Chondrocyte (in vitro differentiated cells): Measurements from ENCODE around the gene FBXW8. TPM values are rescaled to one million over a fixed set of nuclear protein-coding genes. Genes with fewer than 3 reads are reported as not detected.

Experiments
- DNase-seq: peaks from one replicate; pipeline ENCODE4 v3.0.0; 2021; ENCODE audit warnings: mixed read lengths, low spot score
- H3K27ac Mint-ChIP-seq: one replicate; pipeline ENCODE4 v1.8.0; 2021; ENCODE audit warnings: mild to moderate bottlenecking, moderate library complexity, mixed read lengths; ENCODE audit not compliant: unreplicated experiment
- H3K27me3 Mint-ChIP-seq: 2 replicates; pipeline ENCODE4 v1.8.0; 2021; ENCODE audit warnings: low read depth, mixed read lengths
- H3K36me3 Mint-ChIP-seq: 2 replicates; pipeline ENCODE4 v1.8.0; 2021; ENCODE audit warnings: low read depth, mixed read lengths
- H3K4me1 Mint-ChIP-seq: 2 replicates; pipeline ENCODE4 v1.8.0; 2021; ENCODE audit warnings: low read depth, mild to moderate bottlenecking, mixed read lengths
- H3K4me3 Mint-ChIP-seq: one replicate; pipeline ENCODE4 v1.8.0; 2021; ENCODE audit warnings: mild to moderate bottlenecking, moderate library complexity, mixed read lengths; ENCODE audit not compliant: unreplicated experiment
- H3K9me3 Mint-ChIP-seq: 2 replicates; pipeline ENCODE4 v1.8.0; 2021; ENCODE audit warnings: low read depth, mixed read lengths
- CTCF ChIP-seq: fragments of 200-600 bp; sonication (generic); IDR thresholded peaks from 2 replicates; pipeline ENCODE4 v1.5.0; 2021; ENCODE audit warnings: antibody characterized with exemption, mild to moderate bottlenecking, moderate library complexity
- total RNA-seq: library from RNA; stranded (reverse); gene quantifications from 3 replicates; pipeline ENCODE4 v1.2.1, GENCODE V29; 2021

The FBXW8 gene
- total RNA-seq, 1 donor from 2014 or later, result 30.3 TPM

DNA sequence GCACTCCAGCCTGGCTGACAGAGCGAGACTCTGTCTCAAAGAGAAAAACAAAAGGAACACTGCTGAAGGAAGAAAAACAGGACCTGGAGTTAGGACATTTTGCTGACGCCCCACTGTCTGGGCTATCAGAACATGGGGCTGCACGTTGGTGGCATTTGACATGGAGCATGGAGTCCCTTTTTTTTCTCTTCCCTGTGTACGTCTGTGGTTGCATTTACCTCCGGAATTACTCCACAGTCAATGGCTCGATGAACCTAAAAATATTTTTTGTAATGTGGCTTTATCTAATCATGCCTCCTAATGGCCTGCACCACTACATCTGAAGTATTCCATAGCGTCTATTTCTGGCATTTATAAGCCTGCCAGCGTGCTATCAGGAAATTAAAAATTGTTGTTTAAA is 157.7 kb downstream of the FBXW8 start:
- H3K27me3 Mint-ChIP-seq, result peaks cover 16% of the 10 kb centered on the region
- DNase-seq, result no peak
- no peaks in the 10 kb centered on the region for H3K4me1 Mint-ChIP-seq
- no peak overlapping the region for H3K27ac Mint-ChIP-seq
- no peaks in the 10 kb centered on the region for H3K9me3 Mint-ChIP-seq
- H3K4me3 Mint-ChIP-seq, result no peak overlapping the region
- H3K36me3 Mint-ChIP-seq, result no peaks in the 10 kb centered on the region
- TF ChIP-seq CTCF, result no peak

DNA sequence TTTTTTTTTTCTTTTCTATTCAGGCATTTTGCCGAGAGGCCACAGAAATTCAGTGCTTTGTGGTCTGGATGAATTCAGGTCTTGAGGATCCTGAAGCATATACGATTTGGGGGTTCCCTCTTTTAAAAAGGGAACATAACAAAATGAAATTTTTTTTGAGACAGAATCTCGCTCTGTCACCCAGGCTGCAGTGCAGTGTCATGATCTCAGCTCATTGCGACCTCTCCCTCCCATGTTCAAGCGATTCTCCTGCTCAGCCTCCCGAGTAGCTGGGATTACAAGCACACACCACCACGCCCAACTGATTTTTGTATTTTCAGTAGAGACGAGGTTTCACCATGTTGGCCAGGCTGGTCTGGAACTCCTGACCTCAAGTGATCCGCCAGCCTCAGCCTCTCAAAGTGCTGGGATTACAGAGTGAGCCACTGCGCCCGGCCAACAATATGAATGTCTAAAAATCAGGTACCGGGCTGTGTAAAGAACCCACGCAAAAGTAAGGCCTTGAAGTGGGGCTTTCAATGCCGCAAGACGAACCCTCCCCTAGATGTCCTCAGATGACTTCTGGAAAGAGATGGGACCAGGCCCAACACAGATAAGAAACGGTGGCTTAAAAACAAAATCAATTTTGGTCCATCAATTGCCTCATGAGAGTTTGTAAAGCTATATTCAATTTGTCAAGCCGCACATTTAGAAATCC is 158.5 kb downstream of the FBXW8 start:
- Mint-ChIP-seq H3K36me3 (no peaks in the 10 kb centered on the region), H3K27me3 (peaks cover 17% of the 10 kb centered on the region), H3K9me3 (no peaks in the 10 kb centered on the region), H3K4me3 (no peak overlapping the region), H3K27ac (no peak overlapping the region), H3K4me1 (no peaks in the 10 kb centered on the region)
- no peak for TF ChIP-seq CTCF
- DNase-seq, result no peak

DNA sequence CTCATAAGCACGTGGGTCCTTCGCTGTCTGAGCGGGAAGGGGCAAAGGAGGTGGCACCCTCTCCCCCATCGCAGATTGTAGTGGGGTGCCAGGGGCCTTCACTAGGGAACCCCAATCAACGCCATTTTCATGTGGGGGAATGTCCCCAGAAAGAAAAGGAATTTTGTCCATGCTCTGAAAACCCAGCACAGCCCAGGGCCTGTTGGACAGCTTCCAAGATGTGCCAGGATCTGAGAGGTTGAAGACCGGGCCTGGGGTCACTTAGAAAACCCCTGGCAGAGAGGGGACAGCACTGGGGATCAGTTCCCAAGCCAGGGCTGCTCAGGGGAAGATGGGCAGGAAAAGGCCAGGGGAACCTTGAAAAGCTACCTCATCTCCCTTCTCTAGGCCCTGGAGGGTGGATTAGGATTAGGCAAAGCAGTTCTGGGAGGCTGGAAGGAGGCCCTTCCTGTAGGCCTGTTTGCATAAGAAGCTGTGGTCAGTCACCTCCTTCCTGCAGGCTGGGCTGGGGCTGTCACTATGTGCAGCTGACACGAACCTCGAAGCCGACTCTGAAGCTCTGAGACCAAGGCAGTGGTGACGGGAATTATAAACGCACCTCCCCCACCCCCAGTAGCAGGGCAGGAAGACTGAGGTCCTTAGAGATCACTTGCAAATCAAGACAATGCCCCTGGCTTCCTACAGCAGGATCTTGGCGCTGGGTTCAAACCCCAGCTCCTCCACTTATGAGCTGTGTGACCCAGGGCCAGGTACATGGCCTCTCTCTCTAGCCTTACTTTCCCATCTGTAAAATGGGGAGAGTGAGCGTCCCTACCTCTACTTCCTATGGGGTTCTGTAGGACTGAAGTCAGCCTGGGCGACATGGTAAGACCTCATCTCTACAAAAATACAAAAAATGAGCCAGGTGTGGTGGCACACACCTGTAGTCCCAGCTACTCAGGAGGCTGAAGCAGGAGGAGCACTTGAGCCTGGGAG is 159.5 kb downstream of the FBXW8 start:
- H3K4me1 Mint-ChIP-seq, result no peaks in the 10 kb centered on the region
- TF ChIP-seq CTCF, result no peak
- H3K27ac Mint-ChIP-seq, result no peak overlapping the region
- no peak for DNase-seq
- H3K9me3 Mint-ChIP-seq, result no peaks in the 10 kb centered on the region
- H3K4me3 Mint-ChIP-seq, result no peak overlapping the region
- peaks cover 9% of the 10 kb centered on the region for H3K27me3 Mint-ChIP-seq
- no peaks in the 10 kb centered on the region for H3K36me3 Mint-ChIP-seq

DNA sequence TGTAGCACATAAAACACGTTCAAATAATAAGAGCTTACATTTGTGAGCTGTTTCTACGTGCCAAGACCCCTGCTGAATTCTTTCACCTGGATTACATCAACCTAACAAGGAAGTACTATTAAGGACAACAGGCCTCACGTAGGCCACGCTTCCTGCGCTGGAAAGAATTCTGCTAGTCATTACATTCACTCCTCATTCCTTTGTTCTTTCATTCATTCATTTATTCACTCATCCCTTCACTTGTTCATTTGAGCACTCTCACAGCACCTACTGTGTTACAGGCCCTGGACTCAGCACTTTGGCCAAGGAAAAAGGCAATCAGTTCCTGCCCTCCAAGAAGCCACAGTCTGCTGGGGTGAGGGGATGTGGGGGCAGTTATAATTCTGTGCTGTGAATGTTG is 160.3 kb downstream of the FBXW8 start:
- peaks cover 7% of the 10 kb centered on the region for H3K27me3 Mint-ChIP-seq
- H3K4me1 Mint-ChIP-seq, result no peaks in the 10 kb centered on the region
- H3K27ac Mint-ChIP-seq, result no peak overlapping the region
- no peaks in the 10 kb centered on the region for H3K9me3 Mint-ChIP-seq
- DNase-seq, result no peak
- TF ChIP-seq CTCF, result no peak
- H3K36me3 Mint-ChIP-seq, result no peaks in the 10 kb centered on the region
- H3K4me3 Mint-ChIP-seq, result no peak overlapping the region

DNA sequence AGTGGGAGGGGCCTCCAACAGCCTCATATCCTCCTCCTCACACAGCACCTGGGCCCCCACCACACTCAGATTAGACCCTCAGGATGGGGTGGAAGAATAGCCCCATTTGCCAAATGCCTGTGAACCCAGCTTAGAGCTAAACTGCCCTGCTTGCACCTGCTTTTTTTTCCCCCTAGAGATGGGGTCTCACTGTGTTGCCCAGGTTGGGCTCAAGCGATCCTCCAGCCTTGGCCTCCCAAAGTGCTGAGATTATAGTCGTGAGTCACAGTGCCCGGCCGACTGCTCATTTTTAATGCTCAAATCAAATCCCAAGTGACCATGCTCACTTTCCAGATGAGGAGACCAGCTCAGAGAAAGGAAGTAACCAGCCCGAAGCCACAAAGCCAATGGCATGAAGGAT is 161.4 kb downstream of the FBXW8 start:
- DNase-seq, result no peak
- H3K27ac Mint-ChIP-seq, result no peak overlapping the region
- no peak for TF ChIP-seq CTCF

More for the DNA sequence above, 161.4 kb downstream of the FBXW8 start:
- Mint-ChIP-seq H3K4me1 (peaks cover 4% of the 10 kb centered on the region), H3K27me3 (peaks cover 6% of the 10 kb centered on the region), H3K9me3 (no peaks in the 10 kb centered on the region), H3K36me3 (no peaks in the 10 kb centered on the region), H3K4me3 (no peak overlapping the region)
